ENCODE results near the gene SMPD1.

Gene SMPD1

GRCh38 chr11:6417907-6418556 is 27.8 kb downstream of the SMPD1 start:
- no peak for DNase-seq

GRCh38 chr11:6418557-6419008 is 28.3 kb downstream of the SMPD1 start:
- peak; percentile 37 for DNase-seq

GRCh38 chr11:6419009-6419631 is 28.8 kb downstream of the SMPD1 start, which contains the start of gene APBB1:
TSS of gene APBB1 (minus strand) at chr11:6419094. CDS start at chr11:6411347, 7,747 bp downstream.
- peak; percentile 81 for DNase-seq

- DNase-seq: no peak
Measured at GRCh38 chr11:6420677-6421076, 30.4 kb downstream of the SMPD1 start.

- DNase-seq: no peak
Measured at GRCh38 chr11:6427516-6427915, 37.2 kb downstream of the SMPD1 start.

GRCh38 chr11:6431861-6432260 is 41.6 kb downstream of the SMPD1 start:
- DNase-seq: no peak

GRCh38 chr11:6433998-6434660 is 43.9 kb downstream of the SMPD1 start:
- no peak for DNase-seq

GRCh38 chr11:6437423-6437822 is 47.1 kb downstream of the SMPD1 start:
- no peak for DNase-seq

- DNase-seq: no peak
Measured at GRCh38 chr11:6437993-6438392, 47.7 kb downstream of the SMPD1 start.

- peak; percentile 54 for DNase-seq
Measured at GRCh38 chr11:6438979-6439571, 48.8 kb downstream of the SMPD1 start.

GRCh38 chr11:6440906-6441358 is 50.7 kb downstream of the SMPD1 start, which contains the start of gene HPX:
TSS of gene HPX (minus strand) at chr11:6440987. CDS start at chr11:6440963, 24 bp downstream.
- DNase-seq: no peak

GRCh38 chr11:6442441-6442840 is 52.2 kb downstream of the SMPD1 start:
- no peak for DNase-seq

GRCh38 chr11:6443269-6444003 is 53.2 kb downstream of the SMPD1 start:
- peak; percentile 69 for DNase-seq

All from stimulated activated CD4-positive, alpha-beta T cell treated with anti-CD3 and anti-CD28 coated beads, Interleukin-15, amount 100 ng/mL, for 24 hours (primary cell).